Skin epidermis (tissue), 12 donors: ENCODE data around the gene ACY1.

ENCODE experiments used
- H3K27ac ChIP-seq, 21 experiments: fragments of 200-600 bp; sonication (generic) in 11 of 21; one replicate each; pipeline ENCODE4 v1.5.0; 2020; ENCODE audit warnings: mild to moderate bottlenecking in 3 of 21, inconsistent platforms in 2 of 21, moderate library complexity in 2 of 21
- H3K4me3 ChIP-seq, 7 experiments: fragments of 200-600 bp; sonication (generic) in 2 of 7; one replicate each; pipeline ENCODE4 v1.5.0; 2020; ENCODE audit warnings: inconsistent platforms in 2 of 7, mild to moderate bottlenecking in 2 of 7, moderate library complexity in 1 of 7

ACY1 gene

DNA sequence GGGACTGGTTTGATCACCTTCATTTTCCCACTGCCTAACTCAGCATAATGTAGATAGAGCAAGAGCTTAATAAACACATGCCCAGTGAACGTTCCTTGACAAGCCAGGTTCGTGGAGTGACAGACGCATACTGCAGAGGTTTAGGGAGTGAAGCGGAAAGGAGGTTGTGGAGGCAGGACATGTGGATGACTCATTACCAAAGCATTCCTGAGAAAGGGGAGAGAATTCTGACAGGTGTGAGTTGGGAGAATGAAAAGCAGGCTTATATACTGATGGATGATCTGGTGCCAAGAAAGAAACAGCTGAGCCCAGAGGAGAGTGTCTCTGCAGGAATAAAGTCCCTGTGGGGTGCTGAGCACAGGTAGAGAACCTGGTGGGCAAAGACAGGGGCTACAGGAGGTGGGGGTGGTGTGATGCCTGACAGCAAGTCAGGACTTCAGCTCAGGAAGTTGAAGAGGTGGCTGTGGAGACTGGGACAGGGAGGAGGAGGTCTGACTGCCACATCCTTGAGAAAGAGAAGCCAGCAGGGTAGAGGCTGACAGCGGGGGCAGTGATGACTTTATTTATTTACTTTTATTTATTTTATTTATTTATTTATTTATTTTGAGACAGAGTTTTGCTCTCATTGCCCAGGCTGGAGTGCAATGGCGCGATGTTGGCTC is 14.7 kb downstream of the ACY1 start:
- no peak overlapping the region for H3K27ac ChIP-seq
- no peak overlapping the region for H3K4me3 ChIP-seq

DNA sequence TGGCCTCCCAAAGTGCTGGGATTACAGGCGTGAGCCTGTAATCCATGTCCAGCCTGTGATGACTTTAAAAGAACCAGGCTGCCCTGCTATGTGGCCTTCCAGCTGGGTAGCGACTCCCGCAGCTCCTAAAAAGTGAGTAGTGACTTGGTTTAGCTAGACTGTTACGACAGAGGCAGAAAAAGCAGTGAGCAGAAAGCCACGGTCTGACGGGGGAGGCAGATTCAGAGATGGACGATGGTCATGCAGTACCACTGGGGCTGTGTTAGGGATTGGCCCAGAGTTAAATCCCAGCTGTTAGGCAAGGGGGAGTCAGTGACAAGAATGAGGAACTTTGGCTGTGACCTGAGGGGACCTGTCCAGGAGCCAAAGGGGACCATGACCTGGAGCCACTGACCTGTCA is 15.4 kb downstream of the ACY1 start:
- Histone ChIP-seq H3K27ac (no peak overlapping the region), H3K4me3 (no peak overlapping the region)

DNA sequence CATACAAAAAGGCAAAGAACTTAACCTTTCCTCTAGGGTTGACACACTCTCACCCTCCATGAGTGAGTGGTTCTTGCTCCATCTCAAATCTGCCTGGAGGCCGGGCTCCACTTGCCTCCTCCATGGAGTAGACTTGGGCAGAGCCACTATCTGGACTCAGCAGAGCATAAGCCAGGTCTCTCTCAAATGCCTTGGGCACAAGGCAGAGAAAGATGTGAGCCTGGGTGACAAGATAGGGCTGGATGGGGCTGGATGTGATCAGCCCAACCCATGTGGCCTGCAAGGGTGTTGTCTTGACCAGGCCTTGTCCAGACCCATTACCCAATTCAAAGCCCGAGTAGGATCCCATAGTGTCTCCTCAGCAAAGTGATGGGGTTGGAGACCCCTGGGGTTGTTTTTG is 16.5 kb downstream of the ACY1 start:
- no peak overlapping the region for H3K27ac ChIP-seq
- H3K4me3 ChIP-seq: no peak overlapping the region

DNA sequence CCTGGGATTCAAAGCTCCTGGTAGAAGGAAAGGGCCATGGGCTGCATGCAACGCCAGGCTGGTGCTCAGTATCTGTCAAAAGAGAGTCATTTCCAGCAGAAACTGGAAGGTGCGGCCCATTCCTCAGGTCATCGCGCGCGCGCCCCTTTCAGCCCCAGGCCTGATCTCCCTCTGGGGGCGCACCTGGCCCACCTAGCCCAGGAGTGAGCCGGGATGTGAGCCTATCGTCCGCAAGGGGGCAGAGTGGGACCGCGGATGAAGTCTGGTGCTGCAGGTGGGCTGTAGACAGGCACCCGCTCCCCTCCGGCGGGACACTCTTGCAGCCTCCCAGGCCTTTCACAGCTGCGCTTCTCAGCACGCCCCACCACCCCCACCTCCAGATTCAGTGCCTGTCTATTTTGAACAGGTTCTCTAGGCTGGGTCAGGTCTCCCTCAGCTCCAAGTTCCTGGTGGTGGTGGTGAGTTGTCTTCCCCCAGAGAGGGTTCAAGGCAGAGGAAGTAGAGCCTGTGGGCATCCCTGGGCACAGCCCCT is 18.2 kb downstream of the ACY1 start:
- no peak overlapping the region for H3K27ac ChIP-seq

DNA sequence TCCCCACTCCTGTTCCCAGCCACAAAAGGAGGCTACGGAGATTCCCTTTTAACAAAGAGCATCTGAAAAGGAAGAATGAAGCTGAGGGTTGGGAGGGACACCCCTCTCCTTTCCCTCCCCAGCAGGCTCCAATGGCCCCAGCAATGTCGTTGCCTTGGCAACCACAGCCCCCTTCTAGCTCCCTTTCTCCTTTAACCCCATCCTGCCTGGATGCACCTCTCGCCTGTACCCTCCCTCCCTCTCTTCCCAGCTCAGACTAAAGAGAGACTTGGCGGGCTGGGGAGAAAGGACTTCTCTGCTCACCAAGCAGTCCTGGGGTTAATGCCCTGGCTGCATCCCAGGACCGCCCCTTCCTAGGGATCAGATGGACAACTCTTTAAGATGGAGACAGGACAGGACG is 19.4 kb downstream of the ACY1 start:
- H3K27ac ChIP-seq: no peak overlapping the region

More for the DNA sequence above, 18.2 kb downstream of the ACY1 start:
- H3K4me3 ChIP-seq: no peak overlapping the region

DNA sequence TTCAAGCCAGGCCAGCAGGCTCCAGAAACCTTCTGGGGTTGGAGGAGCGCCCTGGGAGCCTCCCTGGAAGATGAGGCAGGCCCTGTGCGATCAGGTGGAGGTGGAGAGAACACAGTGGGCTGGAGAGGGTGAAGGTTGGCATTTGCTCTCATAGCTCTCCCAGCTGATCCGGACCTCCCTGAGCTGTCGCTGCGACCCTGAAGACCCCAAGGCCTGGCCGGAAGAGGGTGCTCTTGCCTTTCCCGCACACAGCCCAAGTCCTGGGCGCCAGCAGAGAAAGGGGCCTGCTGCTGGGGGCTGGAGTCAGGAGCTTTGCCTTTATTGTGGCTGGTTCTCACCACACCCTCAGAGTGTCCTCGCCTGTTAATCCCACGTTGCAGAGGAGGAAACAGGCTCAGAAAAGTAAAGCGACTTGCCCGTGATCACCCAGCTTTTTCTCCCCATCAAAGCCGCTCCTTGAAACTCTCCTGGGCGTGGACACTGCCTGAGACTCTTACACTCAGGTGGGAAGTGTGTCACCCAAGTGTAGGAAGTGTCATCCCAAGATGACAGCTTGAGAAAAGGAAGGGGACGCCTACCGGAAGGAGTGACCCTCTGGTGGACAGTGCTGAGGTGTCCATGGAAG is 20.9 kb downstream of the ACY1 start:
- Histone ChIP-seq H3K4me3 (no peak overlapping the region), H3K27ac (no peak overlapping the region)

More for the DNA sequence above, 19.4 kb downstream of the ACY1 start:
- no peak overlapping the region for H3K4me3 ChIP-seq

DNA sequence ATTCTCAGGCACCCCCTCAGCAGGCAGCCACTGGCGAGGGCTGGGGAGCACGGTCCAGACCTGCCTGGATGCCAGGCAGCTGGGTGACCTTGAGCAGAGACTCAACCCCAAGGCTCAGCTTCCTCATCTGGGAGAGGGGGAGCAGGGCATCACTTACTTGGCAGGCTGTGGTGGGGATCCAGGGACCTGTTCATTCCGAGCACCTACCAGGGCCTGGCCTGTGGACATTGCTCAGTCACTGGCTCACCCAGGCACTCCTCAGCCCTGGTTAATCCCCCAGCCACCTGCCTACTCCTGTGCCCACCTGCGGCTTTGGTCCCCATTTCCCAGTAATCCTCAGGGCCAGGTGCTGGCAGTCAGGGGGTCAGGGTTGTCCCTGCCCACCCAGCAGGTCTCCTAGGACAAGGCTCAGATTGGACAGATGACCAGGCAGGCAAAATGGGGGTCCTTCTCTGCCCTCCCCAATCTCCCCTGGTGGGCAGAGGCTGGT is 21.6 kb downstream of the ACY1 start:
- H3K27ac ChIP-seq: peak overlapping the region in 3 of 21 experiments; percentile 0 to 22 (median 1)
- H3K4me3 ChIP-seq: no peak overlapping the region

DNA sequence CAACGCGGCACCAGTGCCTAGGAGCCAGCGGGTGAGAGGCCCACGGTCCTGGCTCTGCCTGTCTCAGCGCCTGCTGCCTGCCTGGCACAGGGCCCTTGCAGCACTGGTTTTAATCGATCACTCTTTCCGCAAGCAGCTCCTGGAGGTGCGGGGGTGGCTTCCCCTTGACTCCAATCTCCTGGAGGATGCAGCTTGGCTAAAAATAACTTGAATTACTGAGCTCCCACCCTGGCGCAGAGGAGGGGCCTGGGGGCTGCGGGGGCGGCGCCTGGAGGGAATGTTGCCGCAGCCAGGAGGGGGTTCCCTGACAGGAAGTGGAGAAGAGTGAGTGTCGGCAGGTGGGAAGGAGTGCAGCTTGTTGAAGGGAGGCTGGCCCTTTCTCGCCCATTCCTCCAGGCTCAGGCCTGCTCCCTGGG is 22.2 kb downstream of the ACY1 start:
- Histone ChIP-seq H3K4me3 (no peak overlapping the region), H3K27ac (peak overlapping the region in 6 of 21 experiments; percentile 0 to 35 (median 2))

DNA sequence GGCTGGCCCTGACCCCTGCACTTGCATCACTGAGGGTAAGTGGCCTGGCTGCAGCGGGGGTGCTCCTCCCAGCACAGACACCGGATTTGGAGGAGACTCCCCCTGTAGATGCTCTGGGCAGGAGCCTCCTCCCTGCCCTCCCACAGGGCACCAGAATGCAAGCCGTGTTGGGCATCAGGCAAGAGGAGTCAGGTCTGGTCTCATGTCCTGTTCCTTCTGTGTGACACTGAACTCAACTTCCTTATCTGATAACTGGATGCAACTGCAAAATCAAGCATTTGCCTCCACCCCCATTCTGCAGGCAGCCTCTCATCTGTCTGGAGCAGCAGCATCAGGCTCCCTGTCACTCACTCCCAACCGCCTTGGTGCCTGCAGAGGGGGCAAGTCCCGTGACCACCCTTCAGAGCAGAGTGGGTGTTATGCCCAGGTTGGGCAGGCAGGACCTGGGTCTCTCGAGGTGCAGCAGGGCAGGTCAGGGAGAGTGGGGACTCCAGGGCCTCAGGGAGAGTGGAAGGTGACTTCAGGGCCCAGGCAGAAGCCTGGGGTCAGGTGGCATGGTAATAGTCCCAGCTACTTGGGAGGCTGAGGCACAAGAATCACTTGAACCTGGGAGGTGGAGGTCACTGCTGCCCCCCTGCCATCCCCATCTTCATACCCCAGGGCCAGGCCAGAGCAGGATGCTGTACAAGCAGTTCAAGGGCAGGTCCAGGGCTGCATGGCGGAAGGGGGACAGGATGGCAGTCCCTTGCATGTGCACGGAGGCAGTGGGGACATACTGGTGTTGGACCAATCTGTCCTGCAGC is 22.9 kb downstream of the ACY1 start:
- Histone ChIP-seq H3K4me3 (no peak overlapping the region), H3K27ac (peak overlapping the region in 6 of 21 experiments; percentile 0 to 35 (median 2))

DNA sequence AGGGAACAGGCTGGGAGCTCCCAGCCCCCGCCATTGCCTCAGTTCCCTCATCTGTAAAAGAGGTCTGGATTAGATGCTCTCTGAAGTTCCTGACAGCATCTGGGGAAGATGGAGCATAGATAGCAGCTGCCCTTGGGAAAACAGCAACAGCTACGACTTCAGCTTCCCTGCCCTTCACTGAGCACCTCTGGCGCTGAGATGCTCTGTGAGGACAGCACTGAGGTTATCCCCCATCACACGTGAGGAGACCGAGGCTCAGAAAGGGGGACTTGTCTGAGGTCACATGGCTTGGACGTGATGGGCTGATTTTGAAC is 23.4 kb downstream of the ACY1 start:
- H3K27ac ChIP-seq: no peak overlapping the region

DNA sequence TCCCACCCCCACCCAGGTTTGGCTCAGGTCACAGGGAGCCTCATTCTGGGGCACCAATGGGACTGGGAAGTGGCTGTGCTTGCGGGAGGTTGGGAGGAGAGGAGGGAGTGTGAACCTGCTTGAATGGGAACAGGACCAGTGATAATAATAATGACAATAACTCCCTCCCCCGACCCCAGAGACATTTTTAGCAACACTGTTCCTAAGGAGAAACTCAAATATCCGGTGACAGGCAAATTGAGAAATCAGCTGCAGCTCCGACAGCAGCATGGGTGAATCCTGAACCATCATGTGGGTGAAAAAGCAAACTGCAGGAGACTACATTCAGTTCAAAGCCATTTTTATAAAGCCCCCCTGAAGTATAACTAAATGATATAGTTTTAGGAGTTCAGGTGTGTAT is 24.0 kb downstream of the ACY1 start:
- Histone ChIP-seq H3K4me3 (no peak overlapping the region), H3K27ac (no peak overlapping the region)

More for the DNA sequence above, 23.4 kb downstream of the ACY1 start:
- H3K4me3 ChIP-seq: no peak overlapping the region

DNA sequence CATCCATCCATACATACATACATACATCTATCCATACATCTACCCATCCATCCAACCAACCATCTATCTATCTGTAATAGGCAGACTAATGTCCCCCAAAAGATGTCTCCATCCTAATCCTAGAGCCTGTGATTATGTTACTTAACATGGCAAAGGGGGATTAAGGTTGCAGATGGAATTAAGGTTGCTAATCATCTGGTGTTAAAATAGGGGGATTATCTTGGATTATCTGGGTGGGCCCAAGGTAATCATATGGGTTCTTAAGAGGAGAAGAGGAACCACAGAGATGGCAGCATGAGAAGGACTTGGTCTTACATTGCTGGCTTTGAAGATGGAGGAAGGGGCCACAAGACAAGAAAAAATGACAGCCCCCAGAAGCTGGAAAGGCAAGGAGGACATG is 27.1 kb downstream of the ACY1 start:
- H3K4me3 ChIP-seq: no peak overlapping the region
- H3K27ac ChIP-seq: no peak overlapping the region

DNA sequence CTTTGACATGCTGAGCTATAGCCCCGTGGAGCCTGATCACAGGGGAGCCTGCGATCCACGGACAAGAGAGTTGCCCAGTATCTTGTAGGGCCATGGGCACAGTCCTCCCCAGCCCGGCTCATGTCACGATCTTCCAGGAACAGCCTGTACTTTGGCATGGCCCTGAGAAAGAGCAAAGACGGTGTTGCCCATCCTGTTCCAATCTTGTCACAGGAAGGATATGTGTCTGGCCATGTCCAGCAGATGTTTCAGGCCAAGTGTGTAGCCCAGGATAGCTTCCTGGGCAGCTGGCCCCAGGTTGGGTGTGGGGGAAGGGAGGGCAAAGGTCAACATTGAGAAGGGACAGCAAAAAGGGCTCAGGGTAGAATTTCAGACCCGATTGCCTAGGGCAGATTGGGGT is 29.4 kb downstream of the ACY1 start:
- H3K27ac ChIP-seq: no peak overlapping the region
- no peak overlapping the region for H3K4me3 ChIP-seq

DNA sequence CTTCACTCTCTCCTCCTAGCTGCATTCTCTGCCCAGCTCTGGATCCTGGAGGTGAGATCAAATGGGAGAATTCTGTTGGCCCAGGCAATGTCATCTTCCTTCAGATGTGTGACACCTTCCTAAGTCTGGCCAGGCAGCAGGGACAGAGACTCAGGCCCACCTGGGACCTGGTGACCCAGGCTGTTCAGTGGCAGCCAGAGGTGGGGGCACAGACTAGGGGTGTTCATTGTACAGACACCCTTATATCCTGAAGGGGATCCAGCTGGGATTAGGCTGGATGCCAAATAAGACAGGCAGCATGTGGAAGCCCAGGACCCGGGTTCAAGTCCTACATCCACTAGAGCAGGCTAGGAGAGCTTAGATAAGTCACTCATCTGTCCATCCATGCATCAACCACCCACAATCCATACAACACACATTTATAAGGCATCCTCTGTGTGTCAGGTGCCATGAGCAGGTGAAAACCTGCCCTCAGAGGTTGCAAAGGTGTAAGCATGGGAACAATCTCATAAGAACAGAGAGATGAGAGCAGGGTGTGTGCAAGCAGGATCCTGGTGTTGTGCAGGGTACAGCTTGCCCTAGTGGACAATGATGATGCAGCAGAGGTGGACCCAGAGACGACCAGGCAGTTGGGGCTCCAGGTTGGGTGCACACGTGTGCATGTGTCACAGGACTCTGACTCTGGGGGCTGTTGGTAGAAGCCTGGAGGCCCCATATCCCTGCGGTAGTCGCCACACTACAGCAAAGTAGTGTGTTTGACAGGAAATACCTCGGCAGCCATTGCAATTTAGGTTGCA is 30.7 kb downstream of the ACY1 start:
- no peak overlapping the region for H3K4me3 ChIP-seq
- H3K27ac ChIP-seq: no peak overlapping the region

DNA sequence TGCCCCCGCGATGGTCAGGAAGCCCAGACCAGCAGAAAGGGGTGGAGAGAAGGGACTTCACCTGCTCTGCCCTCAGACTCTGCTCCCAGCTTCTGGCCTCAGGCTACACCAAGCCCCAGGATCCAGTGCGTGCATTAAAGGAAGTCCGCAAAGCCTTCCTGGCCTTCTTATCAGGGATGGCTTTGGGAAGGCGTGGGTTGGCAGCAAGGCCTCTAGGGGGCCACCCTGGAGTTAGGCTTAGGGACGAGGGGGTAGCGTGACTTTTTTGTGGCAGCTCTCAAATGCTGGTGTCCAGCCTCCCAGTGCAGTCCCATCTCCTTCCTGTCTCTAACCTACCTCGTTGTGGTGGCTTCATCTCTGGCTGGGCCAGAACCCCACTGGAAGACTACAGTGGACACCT is 31.3 kb downstream of the ACY1 start:
- H3K4me3 ChIP-seq: no peak overlapping the region
- no peak overlapping the region for H3K27ac ChIP-seq

DNA sequence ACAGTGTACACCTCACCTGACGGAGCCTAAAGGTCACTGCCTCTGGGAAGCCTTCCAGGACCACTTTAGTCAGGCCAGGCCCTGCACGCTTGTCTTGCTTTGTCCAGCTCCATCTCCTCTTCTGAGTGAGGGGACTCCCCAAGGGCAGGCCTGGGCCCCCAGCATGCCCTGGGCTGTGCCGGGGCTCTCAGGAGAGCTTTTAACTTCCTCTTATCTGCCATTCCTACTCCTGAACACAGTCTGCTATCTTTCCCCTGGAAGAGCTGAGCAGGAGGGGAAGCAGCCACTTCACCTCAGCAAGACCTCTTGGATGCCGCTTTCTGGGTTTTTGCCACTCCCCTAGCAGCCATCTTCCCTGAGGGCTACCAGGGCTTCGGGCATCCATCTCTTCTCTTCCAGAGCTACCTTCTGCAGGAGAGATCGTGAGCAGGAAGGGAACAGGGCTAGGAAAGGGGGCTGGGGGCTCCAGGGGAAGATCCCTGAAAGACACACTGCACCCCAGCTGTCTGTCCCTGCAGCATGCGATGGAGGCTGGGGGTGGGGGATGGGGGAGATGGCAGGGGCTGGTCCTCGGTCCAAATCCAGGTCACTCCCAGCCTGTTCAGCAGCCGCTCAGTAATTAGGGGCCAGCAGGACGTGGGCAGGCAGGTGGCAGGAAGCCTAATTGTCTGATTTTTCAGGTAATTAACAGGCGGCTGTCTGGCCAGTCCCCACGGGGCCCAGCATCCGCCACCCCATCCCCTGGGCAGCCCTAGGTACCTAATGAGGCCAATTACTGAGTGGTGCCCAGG is 32.3 kb downstream of the ACY1 start:
- no peak overlapping the region for H3K27ac ChIP-seq
- no peak overlapping the region for H3K4me3 ChIP-seq

DNA sequence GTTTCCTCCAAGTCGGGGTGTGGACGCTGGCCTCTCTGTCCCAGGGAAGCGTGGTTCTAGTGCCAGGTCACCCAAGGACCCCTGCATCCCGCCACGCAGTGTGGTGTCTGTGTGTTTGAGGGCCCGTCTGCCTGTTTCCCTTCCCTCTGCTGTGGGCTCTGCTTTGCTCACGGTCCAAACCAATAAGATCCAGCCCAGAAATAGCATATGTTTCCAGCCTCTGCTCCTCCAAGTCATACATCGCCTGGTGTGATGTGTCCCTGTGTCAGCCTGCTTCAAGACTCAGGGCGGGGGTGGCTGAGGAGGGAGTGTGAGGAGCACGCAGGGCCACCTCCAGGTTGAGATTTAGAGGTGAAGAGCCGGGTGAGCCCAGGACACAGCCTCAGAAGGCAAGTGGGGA is 34.3 kb downstream of the ACY1 start:
- H3K4me3 ChIP-seq: no peak overlapping the region
- H3K27ac ChIP-seq: no peak overlapping the region

DNA sequence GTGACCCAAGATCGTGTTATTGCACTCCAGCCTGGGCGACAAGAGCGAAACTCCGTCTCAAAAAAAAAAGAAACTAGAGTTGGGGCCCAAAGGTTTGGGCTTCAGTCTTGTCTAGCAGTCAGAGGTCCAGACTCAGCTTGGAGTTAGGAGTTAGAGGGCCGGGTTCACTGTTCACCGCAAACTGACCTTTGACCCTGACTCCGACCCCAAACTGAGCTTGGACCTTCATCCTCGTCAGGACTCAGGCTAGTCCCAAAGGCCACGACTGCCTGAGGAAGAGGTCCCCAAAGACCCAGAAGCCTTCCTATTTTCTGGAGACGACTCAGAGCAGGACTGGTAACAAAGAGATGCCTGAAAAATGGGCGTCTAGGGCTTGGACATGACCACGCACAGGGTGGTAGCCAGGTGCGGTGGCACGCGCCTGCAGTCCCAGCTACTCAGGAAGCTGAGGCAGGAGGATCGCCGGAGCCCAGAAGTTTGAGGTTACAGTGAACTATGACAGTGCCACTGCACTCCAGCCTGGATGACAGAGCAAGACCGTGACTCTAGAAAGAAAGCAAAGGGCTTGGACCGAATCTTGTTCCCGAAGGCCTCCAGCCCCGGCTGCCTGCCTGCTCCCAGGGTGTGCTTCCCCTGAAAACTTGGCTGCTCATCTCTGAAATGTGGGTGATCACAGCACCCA is 35.1 kb downstream of the ACY1 start:
- peak overlapping the region in 1 of 21 experiments; percentile 18 for H3K27ac ChIP-seq

More for the DNA sequence above, 35.1 kb downstream of the ACY1 start:
- no peak overlapping the region for H3K4me3 ChIP-seq
